GM23248 (cell line): ENCODE measurements around the gene ASXL3.

Experiments used
- EZH2 ChIP-seq: fragments of 200-600 bp; sonication (generic); IDR thresholded peaks from 2 replicates; pipeline ENCODE4 v1.6.1; 2018; ENCODE audit warnings: antibody characterized with exemption, mild to moderate bottlenecking; ENCODE audit not compliant: insufficient read depth, poor library complexity, severe bottlenecking
- EZH2phosphoT487 ChIP-seq: fragments of 200-600 bp; sonication (generic); IDR thresholded peaks from 2 replicates; pipeline ENCODE4 v1.6.1; 2018; ENCODE audit warnings: antibody characterized with exemption, moderate library complexity, mild to moderate bottlenecking, low read depth; ENCODE audit not compliant: insufficient read depth

- no peak for TF ChIP-seq EZH2
- TF ChIP-seq EZH2phosphoT487 = no peak
Observed at GRCh38 chr18:33616556-33616955, 38.5 kb downstream of the ASXL3 start.
